GM21723 (cell line): Measurements from ENCODE around the gene HOXB6.

Source experiments
- ATAC-seq: cut with Tn5 transposase; IDR thresholded peaks from one replicate; pipeline ENCODE4 v1.9.1; 2021; ENCODE audit warnings: mild to moderate bottlenecking, moderate library complexity; ENCODE audit not compliant: unreplicated experiment

The HOXB6 gene

GRCh38 chr17:48555258-48556228 lies 49.2 kb downstream of the HOXB6 start:
- ATAC-seq: no peak

DNA sequence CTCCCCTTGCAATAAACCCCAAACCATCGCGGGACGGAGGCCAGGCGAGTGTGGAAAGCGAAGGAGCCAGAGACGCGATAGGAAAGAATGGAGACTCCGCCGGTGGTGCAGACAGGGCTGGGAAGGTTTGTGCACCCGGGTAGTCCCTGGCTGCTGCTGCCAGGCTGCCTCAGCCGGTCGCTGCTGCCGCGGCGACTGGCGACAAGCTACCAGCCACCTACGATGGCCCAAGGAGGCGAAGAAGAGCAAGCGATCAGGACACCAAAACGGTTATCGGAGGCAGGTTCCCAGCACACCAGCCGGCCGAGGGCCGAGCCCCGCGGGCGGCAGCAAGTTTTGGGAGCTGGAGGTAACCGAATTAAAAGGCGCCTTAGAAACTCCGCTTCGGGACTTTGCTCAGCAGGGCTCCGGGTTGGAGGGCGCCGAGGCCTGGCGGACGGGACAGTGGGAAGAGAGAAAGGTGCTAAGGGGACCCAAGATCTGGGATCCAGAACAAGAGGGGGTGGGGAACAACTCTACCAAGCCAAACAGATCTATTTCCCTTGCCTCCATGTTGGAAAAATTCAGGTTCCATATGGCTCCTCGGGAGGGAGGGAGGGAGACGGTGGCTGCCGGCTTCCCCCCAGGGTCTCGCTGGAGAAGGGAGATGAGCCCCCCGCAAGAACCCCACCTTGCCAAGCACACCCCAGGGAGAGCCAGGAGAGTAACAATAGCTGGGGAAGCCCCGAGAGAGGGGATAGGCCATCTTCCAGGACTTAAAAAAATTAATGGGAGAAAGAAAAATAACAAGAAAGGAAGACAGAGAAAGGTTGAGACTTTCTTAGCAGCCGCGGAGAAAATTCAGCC lies 50.2 kb downstream of the HOXB6 start:
- no peak for ATAC-seq

DNA sequence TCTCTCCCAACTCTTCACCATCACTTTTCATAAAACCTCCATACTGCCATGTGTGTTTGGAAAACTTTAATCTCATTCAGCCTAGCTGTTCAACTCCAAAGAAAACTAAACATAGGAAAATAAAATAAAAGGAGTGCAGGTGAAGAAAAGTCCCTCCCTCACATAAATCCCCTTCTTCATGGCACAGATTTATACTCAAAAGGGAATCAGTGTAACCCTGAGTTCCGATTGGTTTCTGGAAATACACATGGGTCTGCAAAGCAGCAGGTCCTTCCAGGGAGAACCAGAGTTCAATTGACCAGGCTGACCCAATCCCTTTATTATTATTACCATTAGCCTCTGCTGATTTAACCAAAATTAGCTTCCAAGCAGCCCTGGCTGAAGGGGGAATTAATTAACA lies 51.0 kb downstream of the HOXB6 start:
- no peak for ATAC-seq

DNA sequence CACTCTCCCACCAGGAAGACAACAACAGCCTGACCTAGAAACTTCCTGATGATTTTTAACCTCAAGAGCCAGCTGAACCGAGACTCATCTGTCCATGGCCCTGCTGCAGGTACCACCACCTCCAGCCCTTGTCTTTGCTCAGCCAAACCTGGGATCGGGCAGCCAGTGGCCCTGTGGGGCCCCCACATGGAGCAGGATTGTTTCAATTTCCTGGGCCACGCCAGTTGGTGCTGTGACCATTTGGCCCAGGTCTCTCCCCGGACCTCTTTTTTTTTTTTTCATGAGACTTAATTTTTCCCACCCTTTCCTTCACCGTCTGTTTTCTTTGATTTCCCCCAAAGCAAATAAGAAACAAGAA lies 51.6 kb downstream of the HOXB6 start:
- no peak for ATAC-seq

DNA sequence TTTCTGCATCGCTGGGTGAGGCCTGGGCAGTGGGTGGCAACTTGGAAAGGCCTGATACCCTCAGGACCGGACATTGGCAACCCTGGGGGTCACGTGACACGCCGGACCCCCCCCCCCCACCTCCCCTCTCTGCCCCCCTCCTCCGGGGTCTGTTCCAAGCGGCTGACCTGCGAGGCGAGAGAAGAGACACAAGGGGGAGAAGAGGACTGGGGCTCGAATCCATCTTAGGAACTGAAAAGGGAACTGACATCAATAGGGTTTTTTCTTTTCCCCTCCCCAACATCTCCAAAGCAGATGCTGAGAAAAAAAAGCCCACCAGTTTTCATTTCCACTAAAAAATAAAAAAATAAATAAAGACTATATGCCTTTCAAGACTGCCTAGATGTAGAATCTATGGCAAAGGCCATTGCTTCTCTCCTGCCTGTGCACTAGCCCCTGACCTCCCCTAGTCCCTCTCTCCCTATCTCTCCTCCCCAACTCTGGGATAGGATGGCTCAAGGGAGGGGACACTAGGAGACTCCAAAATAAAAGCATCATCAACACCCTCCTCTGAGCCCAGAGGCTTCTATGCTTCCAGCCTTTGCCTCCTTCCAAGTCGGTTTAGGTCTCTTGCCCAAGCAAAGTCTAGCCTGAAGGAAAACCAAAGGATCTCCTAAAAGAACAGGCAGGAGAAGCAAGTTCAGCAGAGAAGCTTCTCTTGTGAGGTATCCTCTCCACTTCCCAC lies 52.2 kb downstream of the HOXB6 start:
- ATAC-seq: no peak

- no peak for ATAC-seq
Observed at GRCh38 chr17:48551596-48552465, 53.0 kb downstream of the HOXB6 start.

GRCh38 chr17:48551214-48551555 lies 53.6 kb downstream of the HOXB6 start:
- no peak for ATAC-seq

GRCh38 chr17:48550502-48551213 lies 54.1 kb downstream of the HOXB6 start:
- ATAC-seq: no peak

DNA sequence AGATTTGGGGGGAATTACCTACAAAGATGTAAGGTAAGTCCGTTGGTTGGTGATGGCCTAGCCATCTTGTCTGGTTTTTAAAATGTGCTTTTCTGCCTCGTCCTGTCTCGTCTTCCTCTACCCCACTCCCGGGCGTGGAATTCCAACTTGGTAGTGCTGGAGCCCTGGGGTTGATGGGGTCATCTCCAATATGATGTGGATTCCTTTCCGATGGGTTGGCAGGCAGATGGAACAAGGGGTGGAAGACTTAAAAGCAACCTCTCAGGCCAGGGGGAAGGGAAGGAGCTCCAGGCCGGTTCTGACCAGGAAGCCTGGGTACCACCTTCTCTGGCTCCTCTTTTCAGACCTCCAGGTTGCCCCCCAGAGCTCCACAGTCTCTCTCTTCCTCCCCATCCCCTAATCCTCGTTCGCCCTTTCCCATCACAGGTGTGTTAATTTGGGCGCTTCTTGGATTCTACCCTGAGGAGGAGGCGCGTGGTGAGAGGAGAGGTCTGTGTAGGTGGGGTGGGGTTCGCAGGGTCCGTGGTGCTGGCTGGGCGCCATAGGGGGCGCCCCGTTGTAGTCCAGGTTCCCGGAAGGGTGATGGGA lies 54.8 kb downstream of the HOXB6 start:
- no peak for ATAC-seq

- no peak for ATAC-seq
Observed at GRCh38 chr17:48549281-48549630, 55.5 kb downstream of the HOXB6 start.

GRCh38 chr17:48548523-48549280 lies 56.1 kb downstream of the HOXB6 start:
- no peak for ATAC-seq

DNA sequence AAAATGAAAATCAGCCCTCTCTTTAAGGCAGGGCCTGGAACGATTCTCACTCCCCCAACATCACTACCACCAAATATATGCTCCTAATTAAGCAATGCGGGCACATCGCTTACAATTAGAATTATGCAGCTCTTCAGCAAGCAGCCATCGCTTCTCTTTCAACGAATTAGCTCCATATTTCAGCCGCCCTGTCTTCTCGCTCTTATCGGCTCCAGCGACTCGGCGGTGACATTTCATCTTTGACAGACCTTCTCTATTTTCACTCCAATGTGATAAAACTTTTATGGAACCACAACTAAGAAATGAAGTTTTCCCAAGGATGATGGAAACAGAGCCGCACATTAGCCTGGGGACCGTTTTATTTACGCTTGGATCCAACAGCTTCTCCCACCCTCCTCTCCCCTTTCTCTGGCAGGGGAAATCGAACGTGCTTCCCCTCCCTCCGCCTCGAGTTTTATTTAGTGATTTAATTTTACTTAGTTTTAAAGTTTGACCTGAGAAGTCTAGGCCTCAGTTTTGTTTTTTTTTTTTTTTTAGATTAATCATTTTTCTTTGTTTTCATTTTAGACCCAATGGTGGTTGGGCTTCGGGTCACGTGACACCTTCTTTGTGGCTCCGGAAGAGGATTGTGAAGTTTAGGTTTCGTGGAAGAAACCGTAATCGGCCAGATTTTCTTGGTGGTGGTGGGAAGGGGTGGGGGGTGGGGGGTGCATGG lies 56.8 kb downstream of the HOXB6 start:
- ATAC-seq: no peak

DNA sequence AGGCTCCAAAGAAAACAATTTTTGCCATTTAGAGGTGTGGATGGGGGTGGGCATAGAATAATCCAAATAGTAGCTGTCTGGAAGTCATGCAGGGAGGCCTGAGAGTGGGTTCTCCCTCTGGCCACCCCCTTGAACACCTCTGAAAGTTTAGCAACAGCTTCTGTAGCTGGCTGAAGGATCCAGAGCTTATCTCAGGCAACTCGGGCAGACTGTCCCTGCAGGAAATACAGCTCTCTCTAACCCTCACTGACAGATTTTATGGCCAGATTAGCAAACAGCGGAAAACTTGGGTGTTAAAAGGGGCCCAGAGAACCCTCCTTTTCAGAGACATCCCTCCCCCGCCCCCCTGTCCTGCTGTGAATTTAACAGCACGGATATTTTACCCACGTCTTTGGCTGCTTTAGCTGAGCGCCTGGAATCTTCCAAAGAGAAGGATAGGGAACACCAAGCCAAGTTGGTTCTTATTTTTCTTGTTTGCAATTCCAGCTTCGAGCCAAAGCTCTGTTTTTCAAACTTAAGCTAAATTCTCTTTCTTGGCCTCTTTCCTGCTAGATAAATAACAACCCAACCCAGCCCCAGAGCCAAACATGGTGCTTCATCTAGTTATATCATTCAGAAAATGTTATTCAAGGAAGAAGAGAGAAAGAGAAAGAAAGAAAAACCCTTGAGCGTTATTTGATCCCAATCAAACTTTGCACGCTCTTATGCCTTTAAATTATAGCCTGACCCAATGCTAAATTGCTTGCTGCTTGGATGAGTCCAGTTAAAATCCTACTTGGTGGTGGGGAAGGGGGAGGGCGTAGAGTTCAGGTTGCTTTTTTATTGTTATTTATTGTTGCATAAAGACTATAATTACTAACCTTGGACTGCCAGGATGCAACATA lies 57.6 kb downstream of the HOXB6 start:
- ATAC-seq: no peak

DNA sequence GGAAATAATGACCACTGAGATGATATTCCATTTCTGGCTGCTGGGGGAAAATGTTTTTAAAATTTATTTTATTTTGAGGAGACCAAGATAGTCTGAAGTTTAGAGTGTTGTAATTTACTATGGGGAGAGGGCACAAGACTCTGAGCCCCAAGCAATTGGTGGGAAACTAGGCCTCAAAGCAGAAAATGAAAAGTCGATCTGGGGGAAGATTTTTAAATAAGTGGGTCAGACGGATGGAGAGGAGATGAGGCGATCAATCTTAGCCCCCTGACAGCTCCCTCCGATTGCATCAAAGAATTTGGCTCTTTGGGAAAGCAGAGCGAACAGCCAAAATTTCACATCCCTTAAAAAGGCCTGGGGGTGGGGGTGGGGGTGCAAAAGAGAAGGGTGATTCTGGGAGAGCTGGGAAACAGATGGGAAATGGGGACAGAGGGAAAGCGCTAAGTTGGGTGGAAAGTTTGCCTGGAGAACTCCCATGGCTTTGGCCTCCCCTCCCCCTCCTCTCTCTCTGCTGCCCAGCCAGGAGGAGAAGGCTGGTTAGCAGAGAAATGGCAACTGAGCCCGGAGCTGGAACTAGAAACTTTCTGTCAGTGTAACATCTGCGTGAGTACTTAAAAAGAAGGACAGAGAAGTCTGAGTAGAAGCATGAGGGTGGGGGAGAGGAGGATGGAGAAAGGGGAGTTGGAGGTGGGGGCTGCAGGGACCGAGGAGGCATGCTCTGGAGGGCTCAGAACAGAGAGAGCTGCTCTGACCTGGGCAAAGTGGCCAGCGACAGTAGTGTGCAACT lies 58.5 kb downstream of the HOXB6 start:
- no peak for ATAC-seq
